Suppressor macrophage (primary cell): ENCODE results near the gene PARD3B.
A peak's percentile ranks its signal among the peaks of the same experiment; 100 is the strongest.

Experiments
- DNase-seq, 4 experiments: peaks; one replicate each; pipeline ENCODE4 v3.0.0-alpha.2; 2020 to 2022

The PARD3B gene

GRCh38 chr2:204655626-204656025 lies 110.4 kb downstream of the PARD3B start:
- no peak for DNase-seq

GRCh38 chr2:204657024-204657423 lies 111.7 kb downstream of the PARD3B start:
- no peak for DNase-seq

- DNase-seq = no peak
Observed at GRCh38 chr2:204662956-204663355, 117.7 kb downstream of the PARD3B start.

GRCh38 chr2:204663816-204664425 lies 118.6 kb downstream of the PARD3B start:
- DNase-seq = no peak

GRCh38 chr2:204664708-204665121 lies 119.4 kb downstream of the PARD3B start:
- no peak for DNase-seq

GRCh38 chr2:204665207-204665606 lies 119.9 kb downstream of the PARD3B start:
- no peak for DNase-seq

GRCh38 chr2:204665771-204666170 lies 120.5 kb downstream of the PARD3B start:
- DNase-seq = no peak

- DNase-seq = no peak
Observed at GRCh38 chr2:204667990-204668389, 122.7 kb downstream of the PARD3B start.

GRCh38 chr2:204669382-204669781 lies 124.1 kb downstream of the PARD3B start:
- DNase-seq = no peak

- DNase-seq = no peak
Observed at GRCh38 chr2:204670124-204670523, 124.8 kb downstream of the PARD3B start.

GRCh38 chr2:204670756-204671155 lies 125.5 kb downstream of the PARD3B start:
- DNase-seq = no peak

- DNase-seq = no peak
Observed at GRCh38 chr2:204672772-204673171, 127.5 kb downstream of the PARD3B start.

- no peak for DNase-seq
Observed at GRCh38 chr2:204673877-204674276, 128.6 kb downstream of the PARD3B start.

- DNase-seq = no peak
Observed at GRCh38 chr2:204678031-204678430, 132.8 kb downstream of the PARD3B start.

GRCh38 chr2:204680576-204680975 lies 135.3 kb downstream of the PARD3B start:
- no peak for DNase-seq

- DNase-seq = no peak
Observed at GRCh38 chr2:204681412-204681811, 136.1 kb downstream of the PARD3B start.

GRCh38 chr2:204683384-204683783 lies 138.1 kb downstream of the PARD3B start:
- DNase-seq = no peak

GRCh38 chr2:204686406-204686805 lies 141.1 kb downstream of the PARD3B start:
- no peak for DNase-seq

GRCh38 chr2:204687776-204688175 lies 142.5 kb downstream of the PARD3B start:
- DNase-seq = no peak

GRCh38 chr2:204691911-204692510 lies 146.7 kb downstream of the PARD3B start:
- DNase-seq = peak; percentile 62 to 77 (median 72)

GRCh38 chr2:204692790-204693189 lies 147.5 kb downstream of the PARD3B start:
- DNase-seq = peak in 2 of 4 experiments; percentile 17 to 40

GRCh38 chr2:204693262-204693661 lies 148.0 kb downstream of the PARD3B start:
- DNase-seq = no peak

GRCh38 chr2:204695506-204695905 lies 150.2 kb downstream of the PARD3B start:
- no peak for DNase-seq

GRCh38 chr2:204696124-204696523 lies 150.8 kb downstream of the PARD3B start:
- no peak for DNase-seq
